ENCODE data around the gene GABBR2. TPM values are rescaled to one million over a fixed set of nuclear protein-coding genes. Genes with fewer than 3 reads are reported as not detected.
A peak's percentile ranks its signal among the peaks of the same experiment; 100 is the strongest.

The GABBR2 gene
- total RNA-seq, 4 donors from 2014 or later, result 2.4 to 13.6 (median 10.0) TPM

- WGBS, 2 donors, result 79 to 80% methylated on average over 4 of the region's 4 CpGs
- no peaks in the 10 kb centered on the region for H3K27me3 ChIP-seq
- H3K4me3 ChIP-seq (replicated peaks in 1 of 3), result no peak overlapping the region
- no peaks in the 10 kb centered on the region for H3K9me3 ChIP-seq
- TF ChIP-seq CTCF (IDR thresholded peaks at IDR 0.05) (no peak), POLR2A (IDR thresholded peaks at IDR 0.05) (no peak)
- DNase-seq, result no peak
- no peak overlapping the region for H3K27ac ChIP-seq
- no peaks in the 10 kb centered on the region for H3K36me3 ChIP-seq
- H3K4me1 ChIP-seq, result peaks cover 26 to 31% of the 10 kb centered on the region in 2 donors
- intact Hi-C loops (cut with DNase I), result no loop called here
Observed at GRCh38 chr9:98540476-98540875, 168.3 kb downstream of the GABBR2 start.

- no peak overlapping the region for H3K27ac ChIP-seq
- intact Hi-C loops (cut with DNase I), result no loop called here
- H3K36me3 ChIP-seq, result no peaks in the 10 kb centered on the region
- peak; percentile 30 to 38 for DNase-seq
- H3K4me1 ChIP-seq, result peaks cover 22 to 27% of the 10 kb centered on the region in 2 donors
- TF ChIP-seq CTCF (IDR thresholded peaks at IDR 0.05) (no peak), POLR2A (IDR thresholded peaks at IDR 0.05) (no peak)
- 81 to 87% methylated on average over 7 of the region's 7 CpGs for WGBS, 2 donors
- H3K27me3 ChIP-seq, result no peaks in the 10 kb centered on the region
- no peaks in the 10 kb centered on the region for H3K9me3 ChIP-seq
- no peak overlapping the region for H3K4me3 ChIP-seq (replicated peaks in 1 of 3)
Observed at GRCh38 chr9:98539954-98540353, 168.8 kb downstream of the GABBR2 start.

- H3K4me3 ChIP-seq (replicated peaks in 1 of 3), result no peak overlapping the region
- H3K4me1 ChIP-seq, result peaks cover 17 to 23% of the 10 kb centered on the region in 2 donors
- H3K9me3 ChIP-seq, result no peaks in the 10 kb centered on the region
- 10 to 32% methylated on average over 10 of the region's 10 CpGs for WGBS, 2 donors
- intact Hi-C loops (cut with DNase I), result no loop called here
- peak; percentile 98 for DNase-seq
- H3K27me3 ChIP-seq, result no peaks in the 10 kb centered on the region
- H3K36me3 ChIP-seq, result no peaks in the 10 kb centered on the region
- peak overlapping the region; percentile 67 to 79 (median 74) for H3K27ac ChIP-seq
- TF ChIP-seq POLR2A (IDR thresholded peaks at IDR 0.05), result peak in 1 of 2 donors; percentile 10
- TF ChIP-seq CTCF (IDR thresholded peaks at IDR 0.05), result no peak
Observed at GRCh38 chr9:98538626-98539031, 170.1 kb downstream of the GABBR2 start.

GRCh38 chr9:98538203-98538602 is 170.5 kb downstream of the GABBR2 start:
- H3K36me3 ChIP-seq, result no peaks in the 10 kb centered on the region
- no peaks in the 10 kb centered on the region for H3K27me3 ChIP-seq
- no peak for TF ChIP-seq POLR2A (IDR thresholded peaks at IDR 0.05)
- peak in 4 of 6 experiments; percentile 11 to 49 (median 24) for TF ChIP-seq CTCF (IDR thresholded peaks at IDR 0.05)
- no peak overlapping the region for H3K4me3 ChIP-seq (replicated peaks in 1 of 3)
- WGBS, 2 donors, result 100% methylated on average over 1 of the region's 1 CpG
- H3K27ac ChIP-seq, result peak overlapping the region; percentile 67 to 79 (median 74)
- H3K9me3 ChIP-seq, result no peaks in the 10 kb centered on the region
- H3K4me1 ChIP-seq, result peaks cover 17 to 23% of the 10 kb centered on the region in 2 donors
- DNase-seq, result peak in 1 of 2 donors; percentile 15
- intact Hi-C loops (cut with DNase I), result no loop called here

- no peaks in the 10 kb centered on the region for H3K9me3 ChIP-seq
- intact Hi-C loops (cut with DNase I), result no loop called here
- no peak overlapping the region for H3K27ac ChIP-seq
- WGBS, 2 donors, result 64 to 78% methylated on average over 7 to 12 of the region's 12 CpGs
- peaks cover 20 to 25% of the 10 kb centered on the region in 2 donors for H3K4me1 ChIP-seq
- TF ChIP-seq CTCF (IDR thresholded peaks at IDR 0.05), result peak in 2 of 6 experiments; percentile 5 to 16
- no peak for TF ChIP-seq POLR2A (IDR thresholded peaks at IDR 0.05)
- no peaks in the 10 kb centered on the region for H3K27me3 ChIP-seq
- H3K4me3 ChIP-seq (replicated peaks in 1 of 3), result no peak overlapping the region
- DNase-seq, result no peak
- no peaks in the 10 kb centered on the region for H3K36me3 ChIP-seq
Observed at GRCh38 chr9:98536542-98537173, 172.1 kb downstream of the GABBR2 start.
